ENCODE results near the gene TMCO4. TPM values are rescaled to one million over a fixed set of nuclear protein-coding genes. Genes with fewer than 3 reads are reported as not detected.

TMCO4 gene
- total and polyA plus RNA-seq, 8 donors: 12.6 to 25.1 (median 17.3) TPM

- no peak for DNase-seq
- Histone ChIP-seq H3K4me3 (no peak overlapping the region), H3K36me3 (no peaks in the 10 kb centered on the region), H3K27me3 (no peaks in the 10 kb centered on the region), H3K9me3 (no peaks in the 10 kb centered on the region), H3K4me1 (no peaks in the 10 kb centered on the region), H3K27ac (no peak overlapping the region)
- TF ChIP-seq, protein P1, sequence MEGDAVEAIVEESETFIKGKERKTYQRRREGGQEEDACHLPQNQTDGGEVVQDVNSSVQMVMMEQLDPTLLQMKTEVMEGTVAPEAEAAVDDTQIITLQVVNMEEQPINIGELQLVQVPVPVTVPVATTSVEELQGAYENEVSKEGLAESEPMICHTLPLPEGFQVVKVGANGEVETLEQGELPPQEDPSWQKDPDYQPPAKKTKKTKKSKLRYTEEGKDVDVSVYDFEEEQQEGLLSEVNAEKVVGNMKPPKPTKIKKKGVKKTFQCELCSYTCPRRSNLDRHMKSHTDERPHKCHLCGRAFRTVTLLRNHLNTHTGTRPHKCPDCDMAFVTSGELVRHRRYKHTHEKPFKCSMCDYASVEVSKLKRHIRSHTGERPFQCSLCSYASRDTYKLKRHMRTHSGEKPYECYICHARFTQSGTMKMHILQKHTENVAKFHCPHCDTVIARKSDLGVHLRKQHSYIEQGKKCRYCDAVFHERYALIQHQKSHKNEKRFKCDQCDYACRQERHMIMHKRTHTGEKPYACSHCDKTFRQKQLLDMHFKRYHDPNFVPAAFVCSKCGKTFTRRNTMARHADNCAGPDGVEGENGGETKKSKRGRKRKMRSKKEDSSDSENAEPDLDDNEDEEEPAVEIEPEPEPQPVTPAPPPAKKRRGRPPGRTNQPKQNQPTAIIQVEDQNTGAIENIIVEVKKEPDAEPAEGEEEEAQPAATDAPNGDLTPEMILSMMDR (IDR thresholded peaks at IDR 0.05): no peak
- 52 to 64% methylated on average over 10 to 11 of the region's 11 CpGs for WGBS, 2 donors
- no peak for ATAC-seq
- FAIRE-seq: no peak
- intact Hi-C loops (cut with DNase I): loop anchor here in 1 of 3 donors (5.0 kb wide), 1 partner anchor 261 kb away; no protein-coding TSS in a partner anchor
Measured at GRCh38 chr1:19648689-19649088, 151.0 kb downstream of the TMCO4 start.

DNA sequence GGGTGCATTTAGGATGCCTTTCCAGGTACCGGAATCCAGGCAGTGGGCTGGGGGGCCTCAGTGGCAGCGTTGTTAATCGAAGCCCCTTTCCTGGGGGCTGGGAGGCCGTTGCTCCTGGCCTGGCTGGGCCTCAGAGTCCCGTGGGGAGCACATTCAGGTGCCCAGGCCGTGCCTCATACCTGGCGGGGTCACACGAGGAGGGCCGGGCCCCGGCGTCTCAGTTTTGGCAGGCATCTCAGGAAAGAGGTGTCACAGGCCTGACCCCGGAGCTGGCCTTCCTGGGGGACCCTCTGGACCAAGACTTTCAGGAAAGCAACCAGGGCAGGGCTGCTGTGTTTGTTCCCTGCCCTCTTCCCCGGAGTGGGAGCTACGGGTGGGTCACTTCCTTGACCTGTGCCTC is 151.5 kb downstream of the TMCO4 start:
- FAIRE-seq (no peak), DNase-seq (peak in 1 of 6 donors; percentile 68), ATAC-seq (no peak)
- TF ChIP-seq, protein P1 (IDR thresholded peaks at IDR 0.05): no peak
- WGBS, 2 donors: 62 to 76% methylated on average over 14 of the region's 14 CpGs
- Histone ChIP-seq H3K36me3 (no peaks in the 10 kb centered on the region), H3K9me3 (no peaks in the 10 kb centered on the region), H3K27me3 (no peaks in the 10 kb centered on the region), H3K4me1 (no peaks in the 10 kb centered on the region), H3K27ac (no peak overlapping the region), H3K4me3 (no peak overlapping the region)
- intact Hi-C loops (cut with DNase I): loop anchor here in 1 of 3 donors (5.0 kb wide), 1 partner anchor 261 kb away; no protein-coding TSS in a partner anchor

- no peak for ATAC-seq
Measured at GRCh38 chr1:19647643-19648042, 152.1 kb downstream of the TMCO4 start.

GRCh38 chr1:19646377-19647319 is 153.1 kb downstream of the TMCO4 start:
- Histone ChIP-seq H3K4me3 (peak overlapping the region in 1 of 4 donors; percentile 59), H3K36me3 (no peaks in the 10 kb centered on the region), H3K27me3 (no peaks in the 10 kb centered on the region), H3K9me3 (no peaks in the 10 kb centered on the region), H3K4me1 (no peaks in the 10 kb centered on the region), H3K27ac (no peak overlapping the region)
- 84 to 88% methylated on average over 9 of the region's 9 CpGs for WGBS, 2 donors
- ATAC-seq (no peak), DNase-seq (no peak), FAIRE-seq (no peak)
- TF ChIP-seq, protein P1 (IDR thresholded peaks at IDR 0.05): no peak
- intact Hi-C loops (cut with DNase I): loop anchor here in 1 of 3 donors (5.0 kb wide), 1 partner anchor 259 kb away; no protein-coding TSS in a partner anchor

More at GRCh38 chr1:19647643-19648042, 152.1 kb downstream of the TMCO4 start:
- TF ChIP-seq, protein P1 (IDR thresholded peaks at IDR 0.05): no peak
- Histone ChIP-seq H3K27me3 (no peaks in the 10 kb centered on the region), H3K4me1 (no peaks in the 10 kb centered on the region), H3K27ac (no peak overlapping the region), H3K9me3 (no peaks in the 10 kb centered on the region), H3K36me3 (no peaks in the 10 kb centered on the region), H3K4me3 (no peak overlapping the region)
- FAIRE-seq: no peak
- DNase-seq: no peak
- 68 to 79% methylated on average over 16 of the region's 16 CpGs for WGBS, 2 donors
- intact Hi-C loops (cut with DNase I): loop anchor here in 1 of 3 donors (5.0 kb wide), 1 partner anchor 260 kb away; no protein-coding TSS in a partner anchor
